Measurements from ENCODE around the gene GRK4. TPM values are rescaled to one million over a fixed set of nuclear protein-coding genes. Genes with fewer than 3 reads are reported as not detected.
"Not testable (repeated sequence)": the region's sequence is repeated elsewhere in the genome, so short reads cannot be mapped to it uniquely, and the experiment has no call there.

The GRK4 gene
- polyA plus RNA-seq, 1 donor from 2014 or later: 0.99 TPM

- H3K4me1 Mint-ChIP-seq: peaks cover 11 to 18% (median 16%) of the 10 kb centered on the region in 3 donors
- H3K27me3 Mint-ChIP-seq: no peaks in the 10 kb centered on the region
- H3K9me3 Mint-ChIP-seq: no peaks in the 10 kb centered on the region
- peaks cover 6% of the 10 kb centered on the region for H3K36me3 Mint-ChIP-seq
- peak overlapping the region in 2 of 4 donors; percentile 11 to 22 for H3K4me3 Mint-ChIP-seq
- peak overlapping the region; percentile 80 to 87 (median 81) for H3K27ac Mint-ChIP-seq
These were observed 8.8 kb upstream of the GRK4 start for GRCh38 chr4:2954358-2955185.

- Mint-ChIP-seq H3K27ac (peak overlapping the region in 2 of 3 donors; percentile 85 to 87), H3K4me1 (peaks cover 15 to 21% (median 20%) of the 10 kb centered on the region in 3 donors)
- not testable (repeated sequence) for H3K36me3 Mint-ChIP-seq
These were observed 8.0 kb upstream of the GRK4 start for GRCh38 chr4:2955186-2956044.

GRCh38 chr4:2958446-2958845, 4.9 kb upstream of the GRK4 start:
- Mint-ChIP-seq H3K36me3 (no peaks in the 10 kb centered on the region), H3K4me1 (peaks cover 28 to 32% (median 32%) of the 10 kb centered on the region in 3 donors), H3K9me3 (no peaks in the 10 kb centered on the region), H3K4me3 (no peak overlapping the region), H3K27me3 (no peaks in the 10 kb centered on the region), H3K27ac (peak overlapping the region; percentile 3 to 64 (median 60))

More at GRCh38 chr4:2955186-2956044, 8.0 kb upstream of the GRK4 start:
- peak overlapping the region in 2 of 4 donors; percentile 25 to 29 for H3K4me3 Mint-ChIP-seq
- H3K27me3 Mint-ChIP-seq, H3K9me3 Mint-ChIP-seq: not testable (repeated sequence)

- H3K4me3 Mint-ChIP-seq, H3K27ac Mint-ChIP-seq, H3K27me3 Mint-ChIP-seq, H3K36me3 Mint-ChIP-seq, H3K9me3 Mint-ChIP-seq: not testable (repeated sequence)
- peaks cover 31 to 35% (median 32%) of the 10 kb centered on the region in 3 donors for H3K4me1 Mint-ChIP-seq
These were observed 2.9 kb upstream of the GRK4 start for GRCh38 chr4:2960450-2960849.

- H3K4me1 Mint-ChIP-seq: peaks cover 31 to 34% (median 32%) of the 10 kb centered on the region in 3 donors
- peak overlapping the region; percentile 90 to 97 (median 95) for H3K4me3 Mint-ChIP-seq
- peak overlapping the region; percentile 91 to 96 (median 92) for H3K27ac Mint-ChIP-seq
- H3K27me3 Mint-ChIP-seq: peaks cover 2% of the 10 kb centered on the region
- H3K9me3 Mint-ChIP-seq: no peaks in the 10 kb centered on the region
- H3K36me3 Mint-ChIP-seq: no peaks in the 10 kb centered on the region
These were observed 2.0 kb upstream of the GRK4 start for GRCh38 chr4:2961421-2961810.

GRCh38 chr4:2961811-2962441, 1.4 kb upstream of the GRK4 start:
- Mint-ChIP-seq H3K4me3 (peak overlapping the region; percentile 90 to 97 (median 95)), H3K36me3 (no peaks in the 10 kb centered on the region), H3K4me1 (peaks cover 28 to 33% (median 32%) of the 10 kb centered on the region in 3 donors), H3K27ac (peak overlapping the region; percentile 91 to 96 (median 92)), H3K27me3 (peaks cover 2% of the 10 kb centered on the region), H3K9me3 (no peaks in the 10 kb centered on the region)

- H3K4me1 Mint-ChIP-seq: peaks cover 28 to 30% (median 29%) of the 10 kb centered on the region in 3 donors
- H3K36me3 Mint-ChIP-seq: no peaks in the 10 kb centered on the region
These were observed 677 bp upstream of the GRK4 start for GRCh38 chr4:2962614-2963174.

GRCh38 chr4:2963966-2964471, 648 bp downstream of the GRK4 start:
- Mint-ChIP-seq H3K4me3 (peak overlapping the region; percentile 90 to 97 (median 95)), H3K27ac (peak overlapping the region in 2 of 3 donors; percentile 67 to 83), H3K27me3 (peaks cover 2% of the 10 kb centered on the region), H3K36me3 (no peaks in the 10 kb centered on the region), H3K4me1 (peaks cover 17 to 27% (median 21%) of the 10 kb centered on the region in 3 donors), H3K9me3 (no peaks in the 10 kb centered on the region)

More at GRCh38 chr4:2962614-2963174, 677 bp upstream of the GRK4 start:
- Mint-ChIP-seq H3K9me3 (no peaks in the 10 kb centered on the region), H3K4me3 (peak overlapping the region; percentile 90 to 97 (median 95)), H3K27ac (peak overlapping the region; percentile 91 to 96 (median 92)), H3K27me3 (peaks cover 2% of the 10 kb centered on the region)

- H3K4me1 Mint-ChIP-seq: peaks cover 16 to 22% (median 17%) of the 10 kb centered on the region in 3 donors
These were observed 1.4 kb downstream of the GRK4 start for GRCh38 chr4:2964706-2965258.

GRCh38 chr4:2965262-2965661, 1.9 kb downstream of the GRK4 start:
- Mint-ChIP-seq H3K4me1 (peaks cover 14 to 22% (median 17%) of the 10 kb centered on the region in 3 donors), H3K36me3 (no peaks in the 10 kb centered on the region), H3K4me3 (peak overlapping the region in 2 of 4 donors; percentile 15 to 96), H3K9me3 (no peaks in the 10 kb centered on the region), H3K27ac (peak overlapping the region in 2 of 3 donors; percentile 33 to 66), H3K27me3 (peaks cover 2% of the 10 kb centered on the region)

More at GRCh38 chr4:2964706-2965258, 1.4 kb downstream of the GRK4 start:
- H3K27ac Mint-ChIP-seq: peak overlapping the region in 2 of 3 donors; percentile 33 to 67
- H3K4me3 Mint-ChIP-seq: peak overlapping the region; percentile 90 to 97 (median 95)
- peaks cover 2% of the 10 kb centered on the region for H3K27me3 Mint-ChIP-seq
- H3K36me3 Mint-ChIP-seq: no peaks in the 10 kb centered on the region
- no peaks in the 10 kb centered on the region for H3K9me3 Mint-ChIP-seq

GRCh38 chr4:2968381-2968780, 5.0 kb downstream of the GRK4 start:
- peaks cover 2% of the 10 kb centered on the region for H3K36me3 Mint-ChIP-seq
- H3K4me1 Mint-ChIP-seq: peaks cover 0 to 9% (median 4%) of the 10 kb centered on the region in 3 donors
- peaks cover 2% of the 10 kb centered on the region for H3K27me3 Mint-ChIP-seq
- H3K9me3 Mint-ChIP-seq: no peaks in the 10 kb centered on the region
- H3K27ac Mint-ChIP-seq: peak overlapping the region in 1 of 3 donors; percentile 31
- peak overlapping the region in 1 of 4 donors; percentile 14 for H3K4me3 Mint-ChIP-seq

- Mint-ChIP-seq H3K27me3 (peaks cover 4% of the 10 kb centered on the region), H3K27ac (no peak overlapping the region), H3K4me1 (peaks cover 0 to 2% (median 0%) of the 10 kb centered on the region in 3 donors), H3K36me3 (peaks cover 2% of the 10 kb centered on the region), H3K9me3 (no peaks in the 10 kb centered on the region), H3K4me3 (no peak overlapping the region)
These were observed 7.9 kb downstream of the GRK4 start for GRCh38 chr4:2971275-2971674.

GRCh38 chr4:2977211-2978088, 14.1 kb downstream of the GRK4 start:
- Mint-ChIP-seq H3K4me3 (no peak overlapping the region), H3K4me1 (peaks cover 0 to 3% (median 0%) of the 10 kb centered on the region in 3 donors), H3K27ac (no peak overlapping the region), H3K36me3 (peaks cover 2% of the 10 kb centered on the region), H3K9me3 (peaks cover 0 to 4% (median 4%) of the 10 kb centered on the region in 3 donors), H3K27me3 (peaks cover 4% of the 10 kb centered on the region)

Data from IgD-negative memory B cell (primary cell).